WI38 (cell line): Measurements from ENCODE around the gene CAVIN1.
"Not testable (repeated sequence)": the region's sequence is repeated elsewhere in the genome, so short reads cannot be mapped to it uniquely, and the experiment has no call there.

Source experiments
- H3K4me3 ChIP-seq: 2 replicates; pipeline ENCODE4 v1.5.1; 2011; ENCODE audit warnings: low read depth, mild to moderate bottlenecking, control low read depth, low read length
- TF ChIP-seq, protein P1 (sequence below): IDR thresholded peaks from 2 replicates; pipeline ENCODE4 v1.5.1; 2012; ENCODE audit warnings: low read depth, mild to moderate bottlenecking, control low read depth, low read length

Gene CAVIN1

DNA sequence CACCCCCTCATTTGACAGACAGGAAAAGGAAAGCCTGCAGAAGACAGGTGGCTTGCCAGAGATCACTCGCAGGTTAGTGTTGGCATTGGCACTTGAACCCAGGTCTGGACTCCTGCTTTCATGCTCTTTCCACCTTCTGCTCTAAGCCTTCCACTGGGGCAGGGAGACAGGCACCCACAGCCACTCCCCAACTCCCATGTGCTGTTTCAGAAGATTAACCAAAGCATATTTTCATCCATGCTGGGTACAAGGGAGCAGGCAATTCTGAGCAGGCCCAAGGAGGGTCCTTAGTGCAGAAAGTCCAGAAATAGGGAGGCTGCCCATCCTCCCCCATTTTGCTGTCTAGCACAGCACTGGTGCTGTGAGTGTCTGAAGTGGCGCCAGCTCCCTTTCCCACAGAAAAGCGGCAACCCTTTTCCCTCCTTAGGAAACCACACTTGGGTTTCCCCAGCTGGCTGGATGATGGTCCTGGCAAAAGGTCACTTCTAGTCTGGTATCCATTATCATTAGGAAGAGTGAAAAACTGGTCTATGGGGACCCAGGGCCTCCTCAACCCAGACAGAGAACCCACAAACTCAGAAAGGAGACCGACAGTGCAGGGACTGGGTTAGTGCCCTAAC, 2.0 kb upstream of the CAVIN1 start:
- TF ChIP-seq, protein P1, sequence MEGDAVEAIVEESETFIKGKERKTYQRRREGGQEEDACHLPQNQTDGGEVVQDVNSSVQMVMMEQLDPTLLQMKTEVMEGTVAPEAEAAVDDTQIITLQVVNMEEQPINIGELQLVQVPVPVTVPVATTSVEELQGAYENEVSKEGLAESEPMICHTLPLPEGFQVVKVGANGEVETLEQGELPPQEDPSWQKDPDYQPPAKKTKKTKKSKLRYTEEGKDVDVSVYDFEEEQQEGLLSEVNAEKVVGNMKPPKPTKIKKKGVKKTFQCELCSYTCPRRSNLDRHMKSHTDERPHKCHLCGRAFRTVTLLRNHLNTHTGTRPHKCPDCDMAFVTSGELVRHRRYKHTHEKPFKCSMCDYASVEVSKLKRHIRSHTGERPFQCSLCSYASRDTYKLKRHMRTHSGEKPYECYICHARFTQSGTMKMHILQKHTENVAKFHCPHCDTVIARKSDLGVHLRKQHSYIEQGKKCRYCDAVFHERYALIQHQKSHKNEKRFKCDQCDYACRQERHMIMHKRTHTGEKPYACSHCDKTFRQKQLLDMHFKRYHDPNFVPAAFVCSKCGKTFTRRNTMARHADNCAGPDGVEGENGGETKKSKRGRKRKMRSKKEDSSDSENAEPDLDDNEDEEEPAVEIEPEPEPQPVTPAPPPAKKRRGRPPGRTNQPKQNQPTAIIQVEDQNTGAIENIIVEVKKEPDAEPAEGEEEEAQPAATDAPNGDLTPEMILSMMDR: no peak
- no peak overlapping the region for H3K4me3 ChIP-seq

DNA sequence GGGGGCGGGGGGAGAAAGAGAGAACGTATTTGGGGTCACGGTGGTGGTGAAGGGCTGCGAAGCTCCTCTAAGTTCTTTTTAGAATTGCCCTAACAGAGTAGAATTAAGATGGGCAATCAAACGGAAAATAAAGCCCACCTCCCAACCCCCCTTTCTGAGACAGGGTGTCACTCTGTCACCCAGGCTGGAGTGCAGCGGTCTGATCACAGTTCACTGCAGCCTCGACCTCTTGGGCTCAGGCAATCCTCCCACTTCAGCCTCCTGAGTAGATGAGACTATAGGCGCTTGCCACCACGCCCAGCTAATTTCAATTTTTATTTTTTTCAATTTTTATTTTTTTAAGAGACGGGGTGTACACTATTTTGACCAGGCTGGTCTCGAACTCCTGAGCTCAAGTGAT, 710 bp upstream of the CAVIN1 start:
- peak overlapping the region; percentile 88 for H3K4me3 ChIP-seq
- TF ChIP-seq, protein P1: no peak

DNA sequence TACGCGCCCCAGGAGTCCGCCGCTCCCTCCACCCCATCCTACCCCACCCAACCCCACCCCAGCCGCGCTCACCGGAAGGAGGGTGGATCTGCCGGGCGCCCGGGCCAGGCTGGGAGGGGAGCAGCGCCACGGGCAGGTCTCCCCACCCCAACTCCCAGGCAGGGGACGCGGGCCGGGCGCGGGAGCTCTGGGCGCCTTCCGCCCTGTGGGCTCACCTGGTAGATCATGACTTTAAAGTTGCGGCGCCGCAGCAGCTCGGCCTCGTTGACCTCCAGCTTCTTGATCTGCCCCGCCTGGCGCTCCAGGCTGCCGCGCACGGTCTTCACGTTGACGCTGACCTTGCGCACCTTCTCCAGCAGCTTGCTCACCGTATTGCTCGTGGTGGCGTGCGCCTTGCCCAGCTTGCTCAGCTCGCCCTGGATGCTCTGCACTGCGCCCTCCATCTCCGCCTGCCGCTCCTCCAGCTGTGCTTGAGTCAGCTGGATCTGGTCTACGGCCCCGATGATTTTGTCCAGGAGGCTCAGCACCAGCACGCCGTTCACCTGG, 571 bp downstream of the CAVIN1 start:
- peak overlapping the region; percentile 88 for H3K4me3 ChIP-seq
- TF ChIP-seq, protein P1: no peak

DNA sequence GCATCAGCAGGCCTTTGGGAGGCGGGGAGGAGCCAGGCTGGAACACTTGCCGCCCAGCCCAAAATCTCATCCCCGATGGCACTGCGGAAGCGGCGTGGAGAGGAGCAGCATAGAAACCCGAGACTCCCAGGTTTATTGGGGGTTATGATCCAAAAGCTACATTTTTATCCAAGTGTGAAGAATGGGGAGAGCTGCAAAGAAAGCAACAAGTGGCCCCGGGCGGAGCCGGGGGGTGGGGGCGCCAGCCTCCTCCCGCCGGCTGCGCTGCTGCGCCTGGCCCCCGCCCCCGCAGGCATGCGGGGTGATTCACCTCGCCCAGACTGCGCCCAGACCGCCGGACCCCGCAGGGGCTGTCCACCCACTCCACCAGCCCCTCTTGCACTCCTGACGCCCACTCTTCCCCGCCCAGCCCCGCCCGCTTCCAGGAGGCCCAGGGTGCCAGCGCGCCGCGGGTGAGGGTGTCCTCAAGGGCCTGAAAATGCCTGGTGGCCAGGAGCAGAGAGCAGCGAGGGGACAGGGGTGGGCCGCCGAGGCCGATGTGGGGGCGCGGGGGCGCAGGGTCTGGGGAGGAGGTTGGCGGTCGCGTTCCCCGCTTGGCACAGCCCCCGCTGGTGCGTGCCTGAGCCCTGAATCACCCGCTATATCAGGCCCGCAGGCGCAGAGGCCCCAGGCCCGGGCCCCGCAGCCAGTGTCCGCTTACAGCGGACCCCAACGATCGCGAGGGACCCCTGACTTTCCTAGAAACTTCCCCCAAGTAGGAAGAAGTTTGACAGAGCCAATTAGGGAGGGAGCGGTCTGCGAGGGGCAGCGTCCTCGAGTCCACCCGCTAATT, 1.3 kb downstream of the CAVIN1 start:
- peak overlapping the region; percentile 88 for H3K4me3 ChIP-seq
- TF ChIP-seq, protein P1: no peak

DNA sequence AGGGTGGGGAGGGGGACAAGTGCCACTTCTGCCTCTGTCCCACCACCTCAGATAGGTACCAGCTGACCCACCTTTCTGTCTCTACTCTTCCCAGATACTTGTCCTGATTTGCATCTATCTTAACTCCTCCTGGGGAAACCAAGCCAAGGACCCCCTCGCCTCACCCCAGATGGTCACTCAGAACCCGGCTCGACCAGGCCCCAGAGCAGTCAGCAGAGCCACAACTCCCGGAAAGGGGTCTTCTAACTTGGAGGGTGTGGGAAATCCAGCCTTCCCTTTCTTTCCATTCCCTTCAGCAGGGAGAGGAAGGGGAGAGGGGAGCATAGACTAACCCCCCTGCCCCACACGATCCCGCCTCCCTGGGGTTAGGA, 1.9 kb downstream of the CAVIN1 start:
- H3K4me3 ChIP-seq: peak overlapping the region; percentile 88
- TF ChIP-seq, protein P1: no peak

DNA sequence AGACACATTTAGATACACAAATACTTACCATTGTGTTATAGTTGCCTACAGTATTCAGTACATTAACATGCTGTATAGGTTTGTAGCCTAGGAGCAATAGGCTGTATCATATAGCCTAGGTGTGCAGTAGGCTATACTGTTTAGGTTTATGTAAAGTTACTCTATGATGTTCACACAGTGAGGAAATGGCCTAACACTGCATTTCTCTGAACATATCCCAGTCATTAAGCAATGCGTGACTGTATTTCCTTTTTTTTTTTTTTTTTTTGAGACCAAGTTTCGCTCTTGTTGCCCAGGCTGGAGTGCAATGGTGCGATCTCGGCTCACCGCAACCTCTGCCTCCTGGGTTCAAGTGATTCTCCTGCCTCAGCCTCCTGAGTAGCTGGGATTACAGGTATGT, 5.1 kb downstream of the CAVIN1 start:
- H3K4me3 ChIP-seq: not testable (repeated sequence)

DNA sequence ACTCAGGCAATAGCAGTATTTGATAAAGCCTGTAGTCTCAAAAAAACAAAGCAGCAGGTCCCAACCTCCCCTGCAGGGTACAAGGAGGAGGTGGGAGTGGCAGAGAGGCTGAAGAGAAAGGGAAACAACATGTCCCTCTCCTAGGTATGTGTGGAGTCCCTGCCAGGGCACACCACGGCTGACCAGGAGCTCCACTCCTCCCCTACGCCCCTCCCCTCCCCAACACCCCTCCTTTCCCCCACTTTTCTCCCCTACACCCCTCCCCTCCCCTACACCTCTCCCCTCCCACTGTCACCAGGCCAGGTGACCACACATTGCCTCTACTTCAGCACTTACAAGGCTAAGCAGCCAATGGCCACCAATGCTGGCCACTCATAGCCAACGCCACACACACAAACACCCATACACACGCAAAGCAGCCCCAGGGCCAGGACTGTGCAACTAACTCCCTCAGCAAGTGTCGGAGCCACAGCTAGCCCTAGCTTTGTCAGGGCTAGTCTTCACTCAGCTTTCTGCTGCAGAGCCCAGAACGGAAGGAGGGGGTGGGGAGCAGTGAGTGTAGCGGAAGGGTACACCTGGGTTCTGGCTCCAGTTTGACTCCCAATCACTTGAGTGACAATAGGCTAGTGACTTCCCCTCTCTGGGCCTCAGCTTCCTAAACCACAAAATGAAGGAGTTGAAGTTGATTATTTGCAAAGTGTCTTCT, 8.2 kb downstream of the CAVIN1 start:
- no peak overlapping the region for H3K4me3 ChIP-seq
- TF ChIP-seq, protein P1: no peak
